ENCODE results near the gene EMID1.

EMID1 gene

GRCh38 chr22:29260601-29261315 lies 55.1 kb downstream of the EMID1 start:
- no peak for DNase-seq (ENCODE audit: low spot score)

GRCh38 chr22:29263791-29264276 lies 58.1 kb downstream of the EMID1 start:
- DNase-seq (ENCODE audit: low spot score) = no peak

- no peak for DNase-seq (ENCODE audit: low spot score)
These were observed 59.6 kb downstream of the EMID1 start for GRCh38 chr22:29265305-29265704.

- DNase-seq (ENCODE audit: low spot score) = no peak
These were observed 60.2 kb downstream of the EMID1 start for GRCh38 chr22:29265929-29266328.

GRCh38 chr22:29266564-29267461 lies 61.1 kb downstream of the EMID1 start:
- peak; percentile 30 for DNase-seq (ENCODE audit: low spot score)

- no peak for DNase-seq (ENCODE audit: low spot score)
These were observed 61.8 kb downstream of the EMID1 start for GRCh38 chr22:29267462-29267857.

GRCh38 chr22:29267858-29268510 lies 62.3 kb downstream of the EMID1 start, which contains the start of the genes EWSR1 and RHBDD3:
Gene EWSR1 (plus strand): TSS chr22:29268268. CDS start chr22:29268337, 69 bp downstream.
Gene RHBDD3 (minus strand): TSS chr22:29267981. CDS start chr22:29265626, 2,355 bp downstream.
- DNase-seq (ENCODE audit: low spot score) = peak; percentile 95

GRCh38 chr22:29268511-29269229 lies 63.0 kb downstream of the EMID1 start:
- peak; percentile 65 for DNase-seq (ENCODE audit: low spot score)

GRCh38 chr22:29269230-29269604 lies 63.5 kb downstream of the EMID1 start:
- peak; percentile 48 for DNase-seq (ENCODE audit: low spot score)

GRCh38 chr22:29269731-29270474 lies 64.2 kb downstream of the EMID1 start:
- DNase-seq (ENCODE audit: low spot score) = peak; percentile 43

GRCh38 chr22:29270475-29271271 lies 65.0 kb downstream of the EMID1 start:
- peak; percentile 53 for DNase-seq (ENCODE audit: low spot score)

- no peak for DNase-seq (ENCODE audit: low spot score)
These were observed 66.9 kb downstream of the EMID1 start for GRCh38 chr22:29272624-29273023.

GRCh38 chr22:29275167-29275566 lies 69.5 kb downstream of the EMID1 start:
- no peak for DNase-seq (ENCODE audit: low spot score)

- DNase-seq (ENCODE audit: low spot score) = no peak
These were observed 70.3 kb downstream of the EMID1 start for GRCh38 chr22:29275819-29276565.

GRCh38 chr22:29277927-29278326 lies 72.2 kb downstream of the EMID1 start:
- DNase-seq (ENCODE audit: low spot score) = no peak

GRCh38 chr22:29284196-29284595 lies 78.5 kb downstream of the EMID1 start:
- no peak for DNase-seq (ENCODE audit: low spot score)

- DNase-seq (ENCODE audit: low spot score) = no peak
These were observed 83.1 kb downstream of the EMID1 start for GRCh38 chr22:29288837-29289236.

GRCh38 chr22:29290061-29290460 lies 84.4 kb downstream of the EMID1 start:
- DNase-seq (ENCODE audit: low spot score) = no peak

- DNase-seq (ENCODE audit: low spot score) = no peak
These were observed 85.5 kb downstream of the EMID1 start for GRCh38 chr22:29291215-29291614.
